NB4 (cell line): Measurements from ENCODE around the gene NQO1.

Experiments
- MYC ChIP-seq: IDR thresholded peaks from 2 replicates; pipeline ENCODE4 v1.6.1; 2011; ENCODE audit warnings: low read depth, low read length
- POLR2A ChIP-seq: IDR thresholded peaks from 2 replicates; pipeline ENCODE4 v1.6.1; 2011; ENCODE audit warnings: mild to moderate bottlenecking; ENCODE audit not compliant: insufficient read length; ENCODE audit errors: extremely low read depth
- TF ChIP-seq, protein P1 (sequence below): IDR thresholded peaks from one replicate; pipeline ENCODE4 v1.5.1; 2012; ENCODE audit warnings: low read depth, low read length

DNA sequence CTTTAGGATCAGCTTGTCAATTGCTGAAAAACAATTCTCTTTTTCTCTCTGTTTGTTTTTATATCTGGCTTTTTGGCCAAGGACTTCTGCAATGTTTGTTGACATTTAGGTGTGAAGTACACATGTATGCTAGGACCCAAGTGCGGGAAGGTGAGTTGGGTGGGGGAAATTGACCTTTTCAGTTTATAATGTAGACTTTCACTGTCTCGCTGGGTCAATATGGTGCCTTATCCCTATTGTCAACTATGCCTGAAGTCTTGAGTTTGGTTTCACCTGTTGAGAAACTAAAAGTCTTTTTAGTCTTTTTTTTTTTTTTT lies 45.2 kb upstream of the NQO1 start:
- TF ChIP-seq, protein P1, sequence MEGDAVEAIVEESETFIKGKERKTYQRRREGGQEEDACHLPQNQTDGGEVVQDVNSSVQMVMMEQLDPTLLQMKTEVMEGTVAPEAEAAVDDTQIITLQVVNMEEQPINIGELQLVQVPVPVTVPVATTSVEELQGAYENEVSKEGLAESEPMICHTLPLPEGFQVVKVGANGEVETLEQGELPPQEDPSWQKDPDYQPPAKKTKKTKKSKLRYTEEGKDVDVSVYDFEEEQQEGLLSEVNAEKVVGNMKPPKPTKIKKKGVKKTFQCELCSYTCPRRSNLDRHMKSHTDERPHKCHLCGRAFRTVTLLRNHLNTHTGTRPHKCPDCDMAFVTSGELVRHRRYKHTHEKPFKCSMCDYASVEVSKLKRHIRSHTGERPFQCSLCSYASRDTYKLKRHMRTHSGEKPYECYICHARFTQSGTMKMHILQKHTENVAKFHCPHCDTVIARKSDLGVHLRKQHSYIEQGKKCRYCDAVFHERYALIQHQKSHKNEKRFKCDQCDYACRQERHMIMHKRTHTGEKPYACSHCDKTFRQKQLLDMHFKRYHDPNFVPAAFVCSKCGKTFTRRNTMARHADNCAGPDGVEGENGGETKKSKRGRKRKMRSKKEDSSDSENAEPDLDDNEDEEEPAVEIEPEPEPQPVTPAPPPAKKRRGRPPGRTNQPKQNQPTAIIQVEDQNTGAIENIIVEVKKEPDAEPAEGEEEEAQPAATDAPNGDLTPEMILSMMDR: no peak
- no peak for TF ChIP-seq POLR2A
- TF ChIP-seq MYC: no peak
